GM18868 (cell line): ENCODE results near the gene ACACA.
"Not testable (repeated sequence)": the region's sequence is repeated elsewhere in the genome, so short reads cannot be mapped to it uniquely, and the experiment has no call there.

Experiments used
- ATAC-seq: cut with Tn5 transposase; IDR thresholded peaks from one replicate; pipeline ENCODE4 v1.9.1; 2021; ENCODE audit warnings: mild to moderate bottlenecking, moderate library complexity; ENCODE audit not compliant: unreplicated experiment

Gene ACACA

GRCh38 chr17:37084372-37084771, 322.3 kb downstream of the ACACA start:
- ATAC-seq, result no peak

DNA sequence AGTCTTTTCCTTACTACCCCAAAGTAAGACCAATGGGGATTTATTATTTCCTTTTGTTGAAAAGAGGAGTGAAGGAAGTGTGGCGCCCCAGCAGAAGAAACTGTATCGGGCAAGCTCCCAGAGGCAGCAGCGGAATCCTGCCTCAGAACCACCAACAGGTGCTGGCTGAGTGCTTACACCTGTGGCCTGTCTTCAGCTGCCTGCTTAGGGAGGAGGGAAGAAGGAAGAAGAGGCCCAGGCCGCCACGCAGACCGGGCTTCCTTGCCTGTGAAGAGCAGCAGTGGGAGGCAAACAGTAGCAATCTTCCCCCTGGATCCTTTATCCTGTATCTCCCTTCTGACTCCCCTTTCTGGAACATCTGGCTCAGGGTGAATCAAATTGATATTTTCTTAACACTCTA, 323.2 kb downstream of the ACACA start:
- no peak for ATAC-seq

GRCh38 chr17:37082985-37083384, 323.7 kb downstream of the ACACA start:
- ATAC-seq, result no peak

GRCh38 chr17:37082311-37082860, 324.2 kb downstream of the ACACA start:
- ATAC-seq, result no peak

- ATAC-seq, result no peak
Measured at GRCh38 chr17:37081287-37081686, 325.3 kb downstream of the ACACA start.

GRCh38 chr17:37079735-37080134, 326.9 kb downstream of the ACACA start:
- ATAC-seq, result no peak

- no peak for ATAC-seq
Measured at GRCh38 chr17:37079065-37079708, 327.4 kb downstream of the ACACA start.

DNA sequence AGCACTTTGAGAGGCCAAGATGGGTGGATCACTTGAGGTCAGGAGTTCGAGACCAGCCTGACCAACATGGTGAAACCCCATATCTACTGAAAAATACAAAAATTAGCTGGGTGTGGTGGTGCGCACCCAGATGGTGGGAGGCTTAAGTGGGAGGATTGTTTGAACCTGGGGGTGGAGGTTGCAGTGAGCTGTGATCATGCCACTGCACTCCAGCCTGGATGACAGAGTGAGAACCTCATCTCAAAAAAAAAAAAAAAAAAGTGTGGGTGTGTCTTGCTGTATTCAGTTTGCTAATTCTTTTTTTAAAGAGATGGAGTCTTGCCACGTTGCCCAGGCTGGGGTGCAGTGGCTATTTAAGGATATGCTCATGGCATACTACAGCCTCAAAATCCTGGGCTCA, 333.2 kb downstream of the ACACA start:
- ATAC-seq, result not testable (repeated sequence)

DNA sequence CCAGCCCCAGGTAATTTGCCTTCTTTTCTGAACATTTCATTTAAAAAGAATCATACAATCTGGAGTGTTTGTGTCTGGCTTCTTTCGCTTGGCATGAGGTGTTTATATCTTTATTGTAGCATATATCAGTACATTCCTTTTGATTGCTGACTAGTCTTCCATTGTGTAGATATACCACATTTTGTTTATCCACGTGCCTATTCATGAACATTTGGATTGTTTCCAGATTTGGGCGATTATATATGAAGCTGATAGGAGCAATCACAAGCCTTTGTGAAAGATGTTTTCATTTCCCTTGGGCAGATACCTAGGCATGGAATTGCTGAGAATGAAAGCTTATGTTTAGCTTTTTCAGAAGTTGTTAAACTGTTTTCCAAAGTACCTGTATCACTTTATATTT, 337.5 kb downstream of the ACACA start:
- no peak for ATAC-seq

GRCh38 chr17:37068266-37068665, 338.4 kb downstream of the ACACA start:
- ATAC-seq, result no peak

- no peak for ATAC-seq
Measured at GRCh38 chr17:37067555-37068111, 339.0 kb downstream of the ACACA start.

DNA sequence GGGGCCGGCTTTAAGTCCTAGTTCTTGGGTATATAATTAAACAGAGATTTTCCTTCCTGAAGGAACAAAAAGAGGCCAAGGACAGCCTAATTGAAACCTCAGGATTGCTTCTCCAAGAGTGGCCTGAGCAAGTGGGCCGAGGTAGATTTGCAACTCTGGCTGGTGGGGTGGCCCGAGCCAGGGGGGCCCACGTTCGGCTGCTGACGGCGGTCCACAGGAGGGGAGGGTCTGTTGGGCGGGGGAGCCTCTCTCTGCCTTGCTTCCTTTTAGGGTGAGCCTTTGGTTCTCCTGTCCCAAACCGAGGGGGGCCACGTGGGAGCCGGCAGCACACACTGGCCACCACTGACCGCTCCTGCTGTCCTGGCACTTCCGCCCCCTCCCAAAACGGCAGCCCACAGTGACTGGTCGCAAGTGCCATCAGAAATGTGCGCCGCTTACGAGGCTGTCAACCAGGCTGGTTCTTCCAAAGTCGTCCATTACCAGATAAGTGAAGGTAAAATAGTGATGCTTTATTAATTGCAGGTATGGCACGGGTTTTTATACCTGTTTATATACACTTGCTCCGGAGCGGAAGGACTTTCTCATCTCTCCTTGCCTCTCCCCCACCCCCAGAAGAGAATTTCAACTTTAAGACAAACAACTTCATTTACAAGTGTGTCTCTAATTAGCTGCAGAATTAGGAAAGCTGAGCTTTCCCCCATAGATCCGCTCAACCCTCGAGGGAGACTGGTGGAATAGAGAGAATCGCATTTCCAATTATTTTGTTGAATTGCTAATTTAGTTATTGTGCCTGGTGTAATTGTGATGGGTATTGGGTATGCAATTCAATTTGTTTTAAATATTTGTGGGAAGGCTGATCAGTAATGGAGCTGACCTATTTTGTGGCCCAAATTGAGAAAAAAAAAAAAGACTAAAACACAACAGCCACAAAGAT, 340.0 kb downstream of the ACACA start:
- ATAC-seq, result no peak

DNA sequence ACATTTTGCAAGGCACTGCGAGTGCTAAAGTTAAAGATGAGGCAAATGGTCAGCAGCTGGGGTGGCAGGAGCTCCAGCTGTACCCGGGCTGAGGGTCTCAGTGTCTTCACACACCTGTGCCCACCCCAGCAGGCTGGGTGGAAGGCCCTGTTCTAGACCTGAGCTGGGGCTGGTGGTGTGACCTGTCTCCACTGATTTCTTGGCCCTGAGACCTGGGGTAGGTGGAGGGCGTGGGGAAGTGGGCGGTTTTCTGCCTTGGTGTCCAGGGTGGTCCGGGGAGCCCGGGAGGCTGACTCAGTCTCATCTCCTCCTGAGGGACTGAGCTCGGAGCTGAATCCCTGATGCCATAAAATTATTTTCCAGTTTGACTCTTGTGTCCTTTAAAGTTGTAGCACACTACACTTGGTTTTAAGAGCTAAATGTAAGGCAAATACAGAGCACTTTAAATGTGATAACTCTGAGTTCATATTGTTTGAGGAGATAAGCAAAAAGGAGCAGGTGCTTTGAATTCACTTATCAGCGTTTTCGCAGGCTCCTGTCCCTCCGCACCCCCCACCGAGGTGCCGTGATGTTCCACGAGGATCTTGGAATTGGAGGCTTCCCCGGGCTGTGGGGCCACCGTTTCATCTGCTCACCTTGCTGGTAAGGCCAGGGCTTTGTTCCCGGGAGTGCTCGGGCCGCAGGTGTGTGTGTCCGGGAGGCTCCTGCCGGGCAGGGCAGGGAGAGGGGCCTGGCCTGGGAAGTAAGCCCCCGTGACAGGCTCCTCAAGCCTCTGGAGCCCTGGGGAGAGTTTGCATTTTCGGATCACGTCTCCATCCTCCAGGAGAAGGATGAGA, 340.9 kb downstream of the ACACA start:
- no peak for ATAC-seq

- no peak for ATAC-seq
Measured at GRCh38 chr17:37064956-37065355, 341.7 kb downstream of the ACACA start.

GRCh38 chr17:37064206-37064605, 342.4 kb downstream of the ACACA start:
- ATAC-seq, result no peak

GRCh38 chr17:37062021-37062420, 344.6 kb downstream of the ACACA start:
- no peak for ATAC-seq

- no peak for ATAC-seq
Measured at GRCh38 chr17:37060928-37061327, 345.7 kb downstream of the ACACA start.

- ATAC-seq, result no peak
Measured at GRCh38 chr17:37060094-37060493, 346.5 kb downstream of the ACACA start.

DNA sequence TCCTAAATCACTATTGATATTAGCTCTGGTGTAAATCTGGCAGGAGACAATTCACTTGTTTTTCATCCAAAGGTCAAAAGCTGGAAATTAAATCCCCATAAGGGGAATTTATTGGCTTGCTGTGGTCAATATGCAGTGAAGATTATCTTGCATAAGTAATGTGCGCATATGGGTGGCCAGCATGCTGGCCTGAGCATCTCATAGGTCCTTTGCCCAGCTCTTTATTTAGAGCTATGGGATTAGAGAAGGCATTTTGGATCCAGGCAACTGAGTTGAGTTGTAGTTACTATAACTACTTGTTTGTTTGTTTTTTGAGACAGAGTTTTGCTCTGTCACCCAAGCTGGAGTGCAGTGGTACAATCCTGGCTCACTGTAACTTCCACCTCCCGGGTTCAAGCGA, 347.1 kb downstream of the ACACA start:
- ATAC-seq, result no peak

GRCh38 chr17:37056622-37057021, 350.0 kb downstream of the ACACA start:
- no peak for ATAC-seq

DNA sequence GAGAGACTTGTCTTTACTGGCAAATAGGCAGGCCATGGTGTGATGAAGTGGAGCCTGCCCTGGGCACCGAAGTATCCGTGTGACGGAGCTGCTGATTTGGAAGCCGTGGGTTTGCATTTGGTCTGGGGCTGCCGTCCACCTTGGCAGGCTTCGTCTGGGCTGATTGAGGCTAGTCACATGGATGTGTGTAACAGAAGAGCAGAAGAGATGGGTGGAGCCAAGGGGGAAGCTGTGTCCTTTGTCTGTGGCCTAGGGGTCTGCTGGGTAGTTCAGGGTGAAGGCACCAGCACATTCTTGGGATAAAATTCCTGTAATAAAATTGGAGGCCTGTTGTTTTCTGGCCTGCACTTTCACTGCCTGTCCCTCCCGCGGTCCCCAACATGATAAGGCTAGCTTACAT, 351.7 kb downstream of the ACACA start:
- ATAC-seq, result no peak
